NCI-H1092 treated with DMSO at 0.1 percent for 48 hours (cell line): Measurements from ENCODE around the gene RPS6KA1.
"Not testable (repeated sequence)": the region's sequence is repeated elsewhere in the genome, so short reads cannot be mapped to it uniquely, and the experiment has no call there.

Source experiments
- DNase-seq: peaks from one replicate; lab custom pipeline; 2025; lab: John Stamatoyannopoulos, UW

The RPS6KA1 gene

GRCh38 chr1:26554781-26555180, 25.2 kb downstream of the RPS6KA1 start:
- no peak for DNase-seq

- DNase-seq, result no peak
Measured at GRCh38 chr1:26555550-26555981, 26.0 kb downstream of the RPS6KA1 start.

GRCh38 chr1:26556111-26556510, 26.6 kb downstream of the RPS6KA1 start:
- no peak for DNase-seq

- DNase-seq, result no peak
Measured at GRCh38 chr1:26557008-26557407, 27.4 kb downstream of the RPS6KA1 start.

- no peak for DNase-seq
Measured at GRCh38 chr1:26558685-26559048, 29.1 kb downstream of the RPS6KA1 start.

GRCh38 chr1:26560403-26560780, 30.8 kb downstream of the RPS6KA1 start:
- DNase-seq, result no peak

GRCh38 chr1:26570287-26570686, 40.7 kb downstream of the RPS6KA1 start:
- no peak for DNase-seq

GRCh38 chr1:26571381-26571780, 41.8 kb downstream of the RPS6KA1 start:
- no peak for DNase-seq

- no peak for DNase-seq
Measured at GRCh38 chr1:26574018-26574417, 44.5 kb downstream of the RPS6KA1 start.

GRCh38 chr1:26574719-26575251, 45.2 kb downstream of the RPS6KA1 start:
- DNase-seq, result no peak

GRCh38 chr1:26575348-26575747, 45.8 kb downstream of the RPS6KA1 start:
- DNase-seq, result no peak

- no peak for DNase-seq
Measured at GRCh38 chr1:26578167-26578566, 48.6 kb downstream of the RPS6KA1 start.

- DNase-seq, result no peak
Measured at GRCh38 chr1:26579681-26580111, 50.1 kb downstream of the RPS6KA1 start.

GRCh38 chr1:26580116-26580515, 50.6 kb downstream of the RPS6KA1 start:
- DNase-seq, result no peak

- no peak for DNase-seq
Measured at GRCh38 chr1:26581287-26581651, 51.7 kb downstream of the RPS6KA1 start.

- DNase-seq, result no peak
Measured at GRCh38 chr1:26582053-26582835, 52.7 kb downstream of the RPS6KA1 start.

GRCh38 chr1:26582836-26583460, 53.4 kb downstream of the RPS6KA1 start:
- DNase-seq, result no peak

GRCh38 chr1:26583646-26584485, 54.3 kb downstream of the RPS6KA1 start:
- no peak for DNase-seq

GRCh38 chr1:26584588-26584987, 55.0 kb downstream of the RPS6KA1 start:
- not testable (repeated sequence) for DNase-seq

GRCh38 chr1:26585471-26585870, 55.9 kb downstream of the RPS6KA1 start:
- no peak for DNase-seq

GRCh38 chr1:26593385-26593784, 63.8 kb downstream of the RPS6KA1 start:
- no peak for DNase-seq

- DNase-seq, result not testable (repeated sequence)
Measured at GRCh38 chr1:26594593-26594992, 65.0 kb downstream of the RPS6KA1 start.
